Urothelium cell line (cell line): ENCODE measurements around the gene ZNF25.
"Not testable (repeated sequence)": the region's sequence is repeated elsewhere in the genome, so short reads cannot be mapped to it uniquely, and the experiment has no call there.

ENCODE experiments used
- DNase-seq: peaks from one replicate; pipeline ENCODE4 v3.0.0; 2011; ENCODE audit warnings: low spot score, mixed read lengths
- FAIRE-seq: peaks from 2 replicates; lab custom pipeline; 2011; peaks lifted over from hg19 to GRCh38; lab: Jason Lieb, UNC

The ZNF25 gene

GRCh38 chr10:37952043-37952755 is 24.2 kb downstream of the ZNF25 start:
- FAIRE-seq (no peak), DNase-seq (no peak)

GRCh38 chr10:37948210-37948609 is 28.2 kb downstream of the ZNF25 start:
- no peak for FAIRE-seq
- DNase-seq = no peak

- DNase-seq (no peak), FAIRE-seq (no peak)
These were observed 28.9 kb downstream of the ZNF25 start for GRCh38 chr10:37947526-37947925.

GRCh38 chr10:37937864-37938263 is 38.6 kb downstream of the ZNF25 start:
- FAIRE-seq (no peak), DNase-seq (no peak)

- no peak for FAIRE-seq
These were observed 41.7 kb downstream of the ZNF25 start for GRCh38 chr10:37934791-37935190.

GRCh38 chr10:37930423-37930822 is 46.0 kb downstream of the ZNF25 start:
- no peak for DNase-seq
- FAIRE-seq = no peak

More at GRCh38 chr10:37934791-37935190, 41.7 kb downstream of the ZNF25 start:
- DNase-seq = no peak

- not testable (repeated sequence) for FAIRE-seq, DNase-seq
These were observed 68.3 kb downstream of the ZNF25 start for GRCh38 chr10:37908165-37908564.

- DNase-seq = no peak
- no peak for FAIRE-seq
These were observed 70.1 kb downstream of the ZNF25 start for GRCh38 chr10:37906382-37906781.
